ENCODE data around the gene SERPINE2.
A peak's percentile ranks its signal among the peaks of the same experiment; 100 is the strongest.

The SERPINE2 gene

GRCh38 chr2:223935459-223936125 lies 103.5 kb downstream of the SERPINE2 start:
- Mint-ChIP-seq H3K4me3 (no peak overlapping the region), H3K4me1 (peaks cover 32% of the 10 kb centered on the region), H3K27me3 (ENCODE audit: low read depth) (no peaks in the 10 kb centered on the region), H3K27ac (no peak overlapping the region), H3K36me3 (ENCODE audit: low read depth) (peaks cover 7% of the 10 kb centered on the region), H3K9me3 (no peaks in the 10 kb centered on the region)
- TF ChIP-seq CTCF (IDR thresholded peaks at IDR 0.05; ENCODE audit: unreplicated experiment in 3 of 3), result no peak

- Mint-ChIP-seq H3K4me1 (peaks cover 32% of the 10 kb centered on the region), H3K9me3 (no peaks in the 10 kb centered on the region), H3K27ac (no peak overlapping the region), H3K27me3 (ENCODE audit: low read depth) (no peaks in the 10 kb centered on the region), H3K36me3 (ENCODE audit: low read depth) (peaks cover 7% of the 10 kb centered on the region), H3K4me3 (no peak overlapping the region)
- no peak for TF ChIP-seq CTCF (IDR thresholded peaks at IDR 0.05; ENCODE audit: unreplicated experiment in 3 of 3)
Observed at GRCh38 chr2:223934870-223935269, 104.2 kb downstream of the SERPINE2 start.

GRCh38 chr2:223932816-223933800 lies 106.0 kb downstream of the SERPINE2 start:
- H3K9me3 Mint-ChIP-seq, result peaks cover under 1% of the 10 kb centered on the region
- H3K36me3 Mint-ChIP-seq (ENCODE audit: low read depth), result peaks cover 12% of the 10 kb centered on the region

GRCh38 chr2:223930103-223930976 lies 108.7 kb downstream of the SERPINE2 start:
- TF ChIP-seq CTCF (IDR thresholded peaks at IDR 0.05; ENCODE audit: unreplicated experiment in 3 of 3), result no peak
- Mint-ChIP-seq H3K27me3 (ENCODE audit: low read depth) (no peaks in the 10 kb centered on the region), H3K27ac (no peak overlapping the region), H3K4me1 (peaks cover 19% of the 10 kb centered on the region), H3K9me3 (peaks cover 14% of the 10 kb centered on the region), H3K4me3 (no peak overlapping the region), H3K36me3 (ENCODE audit: low read depth) (peaks cover 38% of the 10 kb centered on the region)

More at GRCh38 chr2:223932816-223933800, 106.0 kb downstream of the SERPINE2 start:
- no peaks in the 10 kb centered on the region for H3K27me3 Mint-ChIP-seq (ENCODE audit: low read depth)
- H3K4me1 Mint-ChIP-seq, result peaks cover 32% of the 10 kb centered on the region
- peak overlapping the region in 1 of 3 experiments; percentile 52 for H3K27ac Mint-ChIP-seq
- H3K4me3 Mint-ChIP-seq, result no peak overlapping the region
- no peak for TF ChIP-seq CTCF (IDR thresholded peaks at IDR 0.05; ENCODE audit: unreplicated experiment in 3 of 3)

- no peak for TF ChIP-seq CTCF (IDR thresholded peaks at IDR 0.05; ENCODE audit: unreplicated experiment in 3 of 3)
- H3K27ac Mint-ChIP-seq, result no peak overlapping the region
- H3K4me1 Mint-ChIP-seq, result peaks cover 12% of the 10 kb centered on the region
- H3K4me3 Mint-ChIP-seq, result no peak overlapping the region
- H3K27me3 Mint-ChIP-seq (ENCODE audit: low read depth), result no peaks in the 10 kb centered on the region
- H3K9me3 Mint-ChIP-seq, result peaks cover 14% of the 10 kb centered on the region
- peaks cover 45% of the 10 kb centered on the region for H3K36me3 Mint-ChIP-seq (ENCODE audit: low read depth)
Observed at GRCh38 chr2:223929571-223930102, 109.4 kb downstream of the SERPINE2 start.

Data from nephron (organoid).